GM21360 (cell line): ENCODE measurements around the gene ARHGAP24.
"Not testable (repeated sequence)": the region's sequence is repeated elsewhere in the genome, so short reads cannot be mapped to it uniquely, and the experiment has no call there.

Source experiments
- ATAC-seq: cut with Tn5 transposase; IDR thresholded peaks from one replicate; pipeline ENCODE4 v1.9.1; 2021; ENCODE audit warnings: mild to moderate bottlenecking, moderate library complexity; ENCODE audit not compliant: unreplicated experiment

ARHGAP24 gene

DNA sequence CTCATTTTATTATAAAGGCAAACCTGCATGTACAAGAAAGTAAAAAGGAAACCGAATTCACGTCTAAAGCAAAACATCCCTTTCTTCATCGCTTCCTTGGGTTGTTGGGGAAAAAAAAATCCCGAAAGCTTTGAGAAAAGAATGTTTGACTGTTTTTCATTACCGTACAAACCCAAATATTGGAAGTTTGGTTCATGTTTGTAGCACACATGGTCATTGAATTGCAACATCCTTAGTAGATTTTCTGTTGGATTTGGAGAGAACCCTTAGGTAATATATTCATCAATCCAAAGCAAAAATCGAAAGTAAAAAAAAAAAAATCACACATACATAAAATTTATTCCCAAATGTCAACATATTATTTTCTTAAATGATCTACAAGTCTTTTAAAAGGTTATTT is 464.6 kb downstream of the ARHGAP24 start:
- ATAC-seq = no peak

DNA sequence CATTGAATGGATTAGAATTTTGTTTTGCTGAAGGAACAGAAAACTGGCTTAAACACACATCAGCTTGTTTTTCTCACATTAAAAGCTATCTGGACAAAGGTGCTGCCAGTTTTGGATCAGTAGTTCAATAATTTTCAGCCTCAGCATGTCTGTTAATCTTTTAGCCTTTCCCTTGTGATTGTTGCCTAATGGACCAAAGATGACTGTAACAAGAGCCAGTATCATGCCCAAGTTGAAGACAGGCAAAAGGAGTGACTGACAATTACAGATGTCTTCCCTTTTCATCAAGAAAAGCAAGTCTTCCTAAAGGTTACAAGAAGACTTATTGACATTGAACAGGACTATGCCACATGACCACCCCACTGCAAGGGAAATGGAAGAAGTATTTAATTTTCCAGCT is 465.2 kb downstream of the ARHGAP24 start:
- no peak for ATAC-seq

DNA sequence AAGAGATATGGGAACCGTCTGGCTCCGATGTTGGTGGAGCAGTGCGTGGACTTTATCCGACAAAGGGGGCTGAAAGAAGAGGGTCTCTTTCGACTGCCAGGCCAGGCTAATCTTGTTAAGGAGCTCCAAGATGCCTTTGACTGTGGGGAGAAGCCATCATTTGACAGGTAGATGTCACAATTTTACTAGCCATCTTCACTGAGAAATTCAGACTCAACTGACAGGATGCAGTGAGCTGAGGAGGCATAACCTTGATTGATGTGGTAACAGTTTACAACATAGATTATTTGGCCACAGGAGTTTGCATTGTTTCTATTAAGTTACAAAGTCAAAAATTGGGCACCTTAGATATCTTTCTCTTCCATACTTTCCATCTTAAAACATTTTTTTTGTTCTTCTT is 467.2 kb downstream of the ARHGAP24 start:
- no peak for ATAC-seq

DNA sequence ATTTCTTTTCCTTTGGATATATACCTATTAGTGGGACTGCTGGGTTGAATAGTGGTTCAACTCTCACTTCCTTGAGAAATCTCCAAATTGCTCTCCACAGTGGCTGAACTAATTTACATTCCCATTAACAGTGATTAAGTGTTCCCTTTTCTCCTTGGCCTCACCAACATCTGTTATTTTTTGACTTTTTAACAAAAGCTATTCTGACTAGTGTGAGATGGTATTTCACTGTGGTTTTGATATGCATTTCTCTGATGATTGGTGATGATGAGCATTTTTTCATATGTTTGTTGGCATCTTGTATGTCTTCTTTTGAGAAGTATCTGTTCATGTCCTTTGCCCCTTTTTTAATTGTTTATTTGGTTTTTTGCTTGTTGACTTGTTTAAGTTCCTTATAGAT is 471.9 kb downstream of the ARHGAP24 start:
- ATAC-seq = no peak

DNA sequence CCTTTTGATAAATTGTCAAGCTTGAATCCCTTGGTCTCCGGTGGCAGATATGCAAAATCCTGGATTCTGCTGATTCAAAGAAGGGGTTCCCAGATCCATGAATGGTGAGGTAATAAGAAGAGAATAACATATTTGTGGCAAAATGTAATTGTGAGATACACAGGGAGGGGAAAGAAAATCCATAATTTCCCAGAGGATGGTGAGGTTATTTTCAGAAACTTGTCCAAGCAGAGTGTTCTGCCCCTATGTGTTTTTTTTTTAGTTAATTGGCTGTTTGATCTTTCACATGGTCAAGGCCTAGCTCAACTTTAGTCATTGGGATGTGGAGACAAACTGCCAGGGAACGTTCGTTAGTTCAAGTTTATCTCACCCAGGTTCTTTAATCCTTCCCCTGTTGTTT is 476.1 kb downstream of the ARHGAP24 start:
- no peak for ATAC-seq

GRCh38 chr4:85952528-85952927 is 477.6 kb downstream of the ARHGAP24 start:
- no peak for ATAC-seq

DNA sequence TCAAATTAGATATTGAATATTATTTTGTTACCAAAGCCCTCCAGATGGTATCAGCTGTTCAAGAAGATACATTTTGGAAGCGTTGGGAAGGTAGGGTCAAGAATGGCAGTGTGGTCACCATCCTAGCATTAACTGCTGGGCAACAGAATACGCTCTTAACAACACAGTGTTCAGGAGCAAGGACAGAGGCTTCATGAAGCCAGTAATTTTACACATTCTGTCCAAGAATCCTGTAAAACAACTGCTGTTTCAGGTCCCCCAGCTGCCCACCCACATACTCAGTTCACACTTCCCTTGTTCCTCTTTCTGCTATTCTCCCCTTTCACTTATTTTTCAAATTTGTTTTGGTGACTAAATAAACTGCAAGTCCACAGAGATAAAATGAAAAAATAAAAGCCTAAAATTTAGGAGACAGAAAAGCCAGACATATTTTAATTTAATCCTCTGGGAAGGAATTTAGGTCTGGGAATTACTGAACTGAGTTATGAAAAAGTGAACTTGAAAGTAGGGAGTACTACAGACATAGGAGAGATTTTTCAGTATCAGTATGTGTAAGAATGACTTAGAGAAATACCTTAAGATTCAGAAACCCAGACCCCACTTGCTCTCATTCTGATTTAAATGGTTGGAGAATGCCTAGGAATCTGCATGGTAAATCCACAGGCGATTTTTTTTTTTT is 478.2 kb downstream of the ARHGAP24 start:
- ATAC-seq = no peak

- ATAC-seq = no peak
These were observed 478.7 kb downstream of the ARHGAP24 start for GRCh38 chr4:85953651-85954018.

DNA sequence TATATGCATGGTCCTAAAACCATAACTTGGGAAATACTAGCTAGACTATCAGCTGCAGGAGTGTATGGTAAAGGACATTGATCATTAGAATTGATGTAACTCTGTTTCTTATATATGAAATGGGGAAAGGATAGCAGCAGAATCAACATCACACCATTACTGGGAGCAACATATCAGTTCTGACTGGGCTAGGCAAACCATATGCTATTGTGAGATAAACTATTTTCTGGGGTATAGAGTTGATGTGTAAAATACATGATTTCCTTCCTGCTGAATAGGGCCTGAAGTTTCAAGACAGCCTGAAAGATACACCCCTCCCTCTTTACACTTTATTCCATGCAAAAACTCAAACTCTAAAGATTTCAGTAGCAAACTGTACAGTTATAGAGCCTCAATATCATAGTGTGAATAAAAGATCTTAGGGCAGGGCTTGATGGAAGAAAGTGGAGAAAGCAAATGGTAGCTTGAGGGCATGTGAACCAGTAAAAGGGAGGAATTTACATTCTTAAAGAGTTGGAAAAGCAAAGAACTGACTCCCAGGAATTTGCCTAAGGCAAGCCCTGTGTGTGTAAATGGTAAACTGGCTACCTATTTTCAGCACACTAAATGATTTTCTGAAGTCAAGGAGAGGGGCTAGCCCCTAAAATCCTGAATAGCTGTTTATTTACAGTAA is 480.8 kb downstream of the ARHGAP24 start:
- ATAC-seq = no peak

GRCh38 chr4:85956293-85956945 is 481.5 kb downstream of the ARHGAP24 start:
- ATAC-seq = no peak

DNA sequence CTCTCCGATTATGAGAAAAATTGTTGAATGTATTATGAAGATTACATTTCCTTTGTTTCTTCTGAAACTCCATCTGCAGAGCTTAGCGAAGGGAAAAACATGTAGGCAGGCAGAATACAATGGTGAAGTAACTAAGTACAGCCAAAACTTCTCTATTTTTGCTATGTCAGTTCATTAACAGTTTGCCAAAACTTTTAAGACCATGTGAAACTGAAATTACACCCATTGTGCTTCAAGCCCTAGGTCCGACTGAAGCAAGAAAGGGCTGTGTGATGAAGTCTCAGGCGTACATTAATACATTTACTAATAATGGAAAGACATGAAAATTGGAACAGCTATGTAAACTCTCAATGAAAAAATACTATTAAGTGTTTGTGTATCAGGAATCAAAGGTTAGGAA is 486.9 kb downstream of the ARHGAP24 start:
- ATAC-seq = no peak

DNA sequence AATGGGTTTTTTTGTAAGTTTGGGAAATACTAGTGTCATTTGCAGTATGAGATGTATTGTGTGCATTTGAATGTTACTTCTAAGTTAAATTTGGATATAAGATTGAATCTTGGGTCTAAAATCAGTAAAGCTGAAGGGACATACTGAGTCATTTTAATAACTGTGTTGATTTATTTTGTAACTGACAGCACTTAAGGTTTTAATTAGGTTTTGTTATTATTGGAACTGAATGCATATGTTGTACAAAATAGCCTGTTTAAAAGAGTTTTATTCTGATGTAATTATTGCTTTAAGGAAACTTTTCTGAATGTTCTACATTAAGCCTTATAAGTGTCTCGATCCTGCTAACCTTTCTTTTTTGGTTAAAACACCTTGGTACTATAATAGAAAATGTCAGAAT is 488.3 kb downstream of the ARHGAP24 start:
- ATAC-seq = no peak

DNA sequence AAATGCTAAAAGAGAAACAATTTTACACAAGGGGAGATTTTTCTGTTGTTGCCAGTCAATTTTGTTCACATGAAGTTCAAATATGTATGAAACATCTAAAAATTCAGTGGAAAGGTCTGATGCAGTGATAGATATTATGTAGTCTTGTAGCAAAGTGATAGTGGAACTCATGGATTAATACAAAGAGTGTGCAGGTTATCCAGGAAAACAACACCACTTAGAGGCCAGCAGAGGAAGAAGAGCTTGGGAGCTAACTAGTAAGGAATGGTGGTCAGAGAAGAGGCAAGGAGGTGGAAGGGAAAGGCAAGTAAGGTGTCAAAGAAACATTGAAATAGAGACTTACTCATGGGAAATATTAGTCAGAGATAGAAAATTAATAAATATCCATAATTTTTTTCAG is 489.3 kb downstream of the ARHGAP24 start:
- no peak for ATAC-seq

GRCh38 chr4:85965017-85965416 is 490.1 kb downstream of the ARHGAP24 start:
- ATAC-seq = not testable (repeated sequence)

GRCh38 chr4:85965529-85965928 is 490.6 kb downstream of the ARHGAP24 start:
- ATAC-seq = no peak

GRCh38 chr4:85966373-85966772 is 491.4 kb downstream of the ARHGAP24 start:
- ATAC-seq = no peak

DNA sequence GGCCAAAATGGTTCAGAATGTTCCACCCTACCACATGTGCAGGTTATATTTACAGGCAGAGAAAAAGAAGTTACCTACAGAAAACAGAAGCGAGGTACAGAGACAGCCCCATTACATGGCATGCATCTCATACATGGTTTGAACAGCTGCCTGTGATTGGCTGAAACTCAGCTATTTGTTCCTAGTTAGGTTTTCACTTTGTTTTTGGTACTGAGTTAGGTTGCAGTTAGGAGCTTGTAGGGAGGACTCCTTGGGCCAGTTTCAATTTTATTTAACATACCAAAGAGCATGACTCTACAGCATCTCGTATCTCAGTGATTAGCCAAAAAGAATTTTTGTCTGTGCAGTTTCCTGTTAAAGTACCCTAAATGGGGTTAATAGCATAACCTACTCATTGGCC is 492.9 kb downstream of the ARHGAP24 start:
- ATAC-seq = no peak

DNA sequence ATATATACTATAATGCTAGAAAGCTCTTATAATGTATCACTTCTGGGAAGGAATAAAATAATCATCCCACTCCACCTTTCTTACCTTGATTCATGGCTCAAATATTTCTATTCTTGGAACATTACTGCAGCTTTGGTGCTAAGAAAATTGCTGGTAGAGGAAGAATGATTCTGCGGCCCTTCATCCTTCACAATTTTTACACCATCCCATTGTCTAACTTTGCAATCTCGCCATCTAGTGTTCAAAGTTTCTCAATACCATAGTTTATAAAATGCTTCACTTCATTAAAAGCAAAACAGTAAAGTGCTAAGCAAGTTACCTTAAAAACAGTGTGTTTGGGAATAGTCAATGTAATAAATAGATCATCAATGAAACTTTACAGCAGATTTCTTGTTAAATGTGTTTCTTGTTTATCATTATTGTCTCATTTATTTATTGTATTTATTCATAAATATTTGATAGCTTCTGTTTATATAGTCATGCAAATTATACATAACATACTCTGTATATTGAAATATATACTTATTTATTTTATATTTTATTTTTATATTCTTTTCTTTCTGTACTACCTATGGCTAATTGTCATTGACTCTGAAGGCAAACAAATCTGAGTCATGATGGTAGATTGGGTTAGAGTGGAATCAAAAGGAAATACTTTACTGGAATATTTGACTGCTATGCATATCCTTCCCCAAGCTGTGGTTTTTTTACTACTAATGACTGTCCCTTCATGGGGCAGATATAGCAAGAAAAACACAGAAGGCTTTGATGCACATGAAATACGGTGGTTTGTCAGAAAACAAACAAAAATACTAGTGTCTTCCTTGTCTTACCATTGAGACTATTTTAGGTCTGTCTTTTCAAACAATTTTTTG is 494.2 kb downstream of the ARHGAP24 start:
- peak; percentile 68 for ATAC-seq

DNA sequence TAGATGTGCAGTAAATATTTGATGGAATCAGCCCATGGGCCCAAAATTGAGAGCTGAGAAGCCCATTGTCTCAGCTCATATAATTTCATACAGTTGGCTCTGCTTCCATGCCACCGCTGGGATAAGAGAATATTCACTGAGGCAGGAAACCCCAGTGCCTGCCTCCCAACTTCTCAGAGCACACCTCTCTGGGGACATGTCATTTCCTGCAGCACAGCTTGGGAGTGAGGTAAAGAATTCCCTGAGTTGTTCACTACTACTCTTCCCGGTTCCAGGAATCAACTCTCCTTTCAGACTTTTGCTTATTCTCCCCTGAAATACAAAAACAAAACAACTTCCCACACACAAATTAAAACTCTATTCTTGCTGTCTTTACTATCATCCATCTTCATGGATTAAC is 495.6 kb downstream of the ARHGAP24 start:
- ATAC-seq = no peak

- ATAC-seq = peak; percentile 89
These were observed 504.3 kb downstream of the ARHGAP24 start for GRCh38 chr4:85979276-85979675.

DNA sequence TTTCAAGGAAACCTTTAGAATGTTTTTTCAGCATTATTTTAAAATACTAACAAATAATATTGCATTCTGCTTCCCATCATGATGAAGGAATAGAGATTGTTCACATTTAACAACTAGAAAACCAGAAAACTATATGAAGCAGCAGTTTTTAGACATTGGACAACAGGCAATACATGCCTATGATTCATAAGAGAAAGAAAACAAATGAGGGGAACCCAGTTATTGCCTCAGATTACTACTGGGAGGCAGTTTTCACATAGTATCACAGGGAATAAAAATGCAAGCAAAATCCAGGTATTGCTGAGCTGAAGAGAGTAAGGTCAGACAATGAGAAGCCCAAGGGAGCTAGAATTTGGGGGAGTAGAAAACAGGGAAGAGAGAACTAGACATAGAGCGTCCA is 511.3 kb downstream of the ARHGAP24 start:
- ATAC-seq = no peak
